ENCODE data around the gene B3GNT4.
"Not testable (repeated sequence)": the region's sequence is repeated elsewhere in the genome, so short reads cannot be mapped to it uniquely, and the experiment has no call there.

B3GNT4 gene

GRCh38 chr12:122189626-122190475 lies 13.7 kb upstream of the B3GNT4 start:
- DNase-seq (ENCODE audit: low spot score), result no peak

- peak; percentile 61 for DNase-seq (ENCODE audit: low spot score)
Observed at GRCh38 chr12:122190842-122191668, 12.5 kb upstream of the B3GNT4 start.

- no peak for DNase-seq (ENCODE audit: low spot score)
Observed at GRCh38 chr12:122192441-122192840, 11.1 kb upstream of the B3GNT4 start.

GRCh38 chr12:122194804-122195203 lies 8.7 kb upstream of the B3GNT4 start:
- no peak for DNase-seq (ENCODE audit: low spot score)

- DNase-seq (ENCODE audit: low spot score), result no peak
Observed at GRCh38 chr12:122195405-122195804, 8.1 kb upstream of the B3GNT4 start.

- DNase-seq (ENCODE audit: low spot score), result no peak
Observed at GRCh38 chr12:122197612-122197966, 5.9 kb upstream of the B3GNT4 start.

GRCh38 chr12:122199484-122200355 lies 3.8 kb upstream of the B3GNT4 start:
- DNase-seq (ENCODE audit: low spot score), result no peak

GRCh38 chr12:122200541-122201175 lies 2.9 kb upstream of the B3GNT4 start:
- DNase-seq (ENCODE audit: low spot score), result no peak

GRCh38 chr12:122201381-122201780 lies 2.1 kb upstream of the B3GNT4 start:
- DNase-seq (ENCODE audit: low spot score), result no peak

GRCh38 chr12:122202017-122202416 lies 1.5 kb upstream of the B3GNT4 start:
- no peak for DNase-seq (ENCODE audit: low spot score)

GRCh38 chr12:122202811-122203210 lies 698 bp upstream of the B3GNT4 start:
- not testable (repeated sequence) for DNase-seq (ENCODE audit: low spot score)

GRCh38 chr12:122204167-122205052 lies 901 bp downstream of the B3GNT4 start:
- DNase-seq (ENCODE audit: low spot score), result no peak

- no peak for DNase-seq (ENCODE audit: low spot score)
Observed at GRCh38 chr12:122205053-122205925, 1.8 kb downstream of the B3GNT4 start.

- DNase-seq (ENCODE audit: low spot score), result no peak
Observed at GRCh38 chr12:122206111-122206881, 2.8 kb downstream of the B3GNT4 start.

GRCh38 chr12:122206976-122207375 lies 3.5 kb downstream of the B3GNT4 start:
- no peak for DNase-seq (ENCODE audit: low spot score)

- no peak for DNase-seq (ENCODE audit: low spot score)
Observed at GRCh38 chr12:122207391-122207790, 3.9 kb downstream of the B3GNT4 start.

- no peak for DNase-seq (ENCODE audit: low spot score)
Observed at GRCh38 chr12:122208073-122208820, 4.7 kb downstream of the B3GNT4 start.

- DNase-seq (ENCODE audit: low spot score), result no peak
Observed at GRCh38 chr12:122215771-122216170, 12.3 kb downstream of the B3GNT4 start.
